OCI-LY7 (cell line): ENCODE data around the gene SOX8. TPM values are rescaled to one million over a fixed set of nuclear protein-coding genes. Genes with fewer than 3 reads are reported as not detected.

Source experiments
- BruUV-seq: library from RNA; stranded (reverse); fragments of 400-500 nt; replicated peaks from 2 replicates; lab custom pipeline; 2021; lab: Mats Ljungman, UMichigan
- CTCF ChIA-PET: fragments of 300-600 bp; sonication (Branson Sonifier 250); formaldehyde crosslinking; loops from one replicate; lab custom pipeline; 2022; ENCODE audit warnings: antibody characterized with exemption; ENCODE audit not compliant: unreplicated experiment; lab: Charles Lee
- POLR2A ChIA-PET: fragments of 300-600 bp; sonication (Branson Sonifier 250); formaldehyde crosslinking; loops from one replicate; lab custom pipeline; 2022; ENCODE audit warnings: antibody characterized with exemption; lab: Charles Lee
- DNase-seq: peaks from one replicate; pipeline ENCODE4 v3.0.0-alpha.2; 2015; ENCODE audit warnings: low spot score
- H2AFZ ChIP-seq: fragments of 200-600 bp; sonication (generic), shearing (Covaris generic); 2 replicates; pipeline ENCODE4 v1.6.1; 2014; ENCODE audit warnings: mild to moderate bottlenecking, antibody characterized with exemption, low read length, moderate library complexity
- H3K27ac ChIP-seq: fragments of 200-600 bp; sonication (generic); 2 replicates; pipeline ENCODE4 v1.5.1; 2014; ENCODE audit warnings: mixed run types, low read depth, mild to moderate bottlenecking, moderate library complexity, low read length, inconsistent platforms; ENCODE audit not compliant: poor library complexity, severe bottlenecking
- H3K36me3 ChIP-seq: fragments of 200-600 bp; sonication (generic); 2 replicates; pipeline ENCODE4 v1.6.1; 2014; ENCODE audit warnings: mild to moderate bottlenecking, antibody characterized with exemption, low read length, moderate library complexity, mixed read lengths; ENCODE audit not compliant: insufficient read depth
- H3K4me1 ChIP-seq: fragments of 200-600 bp; sonication (generic); 2 replicates; pipeline ENCODE4 v1.5.1; 2014; ENCODE audit warnings: mild to moderate bottlenecking, low read length; ENCODE audit not compliant: insufficient read depth, poor library complexity, severe bottlenecking
- H3K4me2 ChIP-seq: fragments of 200-600 bp; sonication (generic); 2 replicates; pipeline ENCODE4 v1.6.1; 2014; ENCODE audit warnings: mild to moderate bottlenecking, low read length
- H3K4me3 ChIP-seq: fragments of 200-600 bp; sonication (generic); 2 replicates; pipeline ENCODE4 v1.5.1; 2014; ENCODE audit warnings: mild to moderate bottlenecking, low read depth, low read length; ENCODE audit not compliant: poor library complexity, severe bottlenecking
- H3K79me2 ChIP-seq: fragments of 200-600 bp; sonication (generic); 2 replicates; pipeline ENCODE4 v1.6.1; 2016; ENCODE audit warnings: low read depth, mild to moderate bottlenecking, low read length, moderate library complexity, mixed read lengths; ENCODE audit not compliant: insufficient read depth
- H3K9me2 ChIP-seq: fragments of 200-600 bp; sonication (generic); 2 replicates; pipeline ENCODE4 v1.6.1; 2016; ENCODE audit warnings: mild to moderate bottlenecking, low read length, mixed read lengths; ENCODE audit not compliant: insufficient read depth
- H3K9me3 ChIP-seq: fragments of 200-600 bp; sonication (generic); 2 replicates; pipeline ENCODE4 v1.6.1; 2014; ENCODE audit warnings: mild to moderate bottlenecking, mixed run types, low read length, mixed read lengths
- H4K20me1 ChIP-seq: fragments of 200-600 bp; sonication (generic); 2 replicates; pipeline ENCODE4 v1.6.1; 2014; ENCODE audit warnings: mild to moderate bottlenecking, antibody characterized with exemption, low read length, moderate library complexity, mixed read lengths; ENCODE audit not compliant: insufficient read depth
- CTCF ChIP-seq: fragments of 200-600 bp; sonication (generic); conservative IDR thresholded peaks from 2 replicates; pipeline ENCODE4 v1.5.1; 2014; ENCODE audit warnings: mild to moderate bottlenecking, antibody characterized with exemption, low read length, moderate library complexity, mixed read lengths
- EZH2phosphoT487 ChIP-seq: fragments of 200-600 bp; sonication (generic); IDR thresholded peaks from 2 replicates; pipeline ENCODE4 v1.6.1; 2018; ENCODE audit warnings: low read depth, borderline replicate concordance, mild to moderate bottlenecking, mixed run types, antibody characterized with exemption, low read length, moderate library complexity, mixed read lengths
- intact Hi-C: fragments of 100-400 bp; cut with micrococcal nuclease; formaldehyde crosslinking; loops from one replicate; pipeline ENCODE4 v1.10.0; 2022; ENCODE audit not compliant: unreplicated experiment
- total RNA-seq, 2 experiments: library from RNA; depleted of rRNA in 1 of 2; stranded (reverse); fragments of >200 nt in 1 of 2; shearing (Covaris generic) in 1 of 2; gene quantifications; 2 replicates each; pipeline ENCODE4 v1.2.3, GENCODE V29; 2014 to 2022

SOX8 gene
- total RNA-seq, 2 experiments from 2014 or later: 0.85 to 2.4 TPM

GRCh38 chr16:1003391-1004347, 22.1 kb downstream of the SOX8 start:
- BruUV-seq: no TSS peak
- no peaks in the 10 kb centered on the region for H3K9me2 ChIP-seq
- H3K4me1 ChIP-seq: no peaks in the 10 kb centered on the region
- intact Hi-C loops: no loop called here
- no peak for DNase-seq
- H3K36me3 ChIP-seq: no peaks in the 10 kb centered on the region
- no peak overlapping the region for H2AFZ ChIP-seq
- no peaks in the 10 kb centered on the region for H3K79me2 ChIP-seq
- ChIA-PET POLR2A (no interaction called here), CTCF (no interaction called here)
- H3K27ac ChIP-seq: no peak overlapping the region
- H3K9me3 ChIP-seq: no peaks in the 10 kb centered on the region
- H3K4me2 ChIP-seq: no peak overlapping the region
- no peak overlapping the region for H3K4me3 ChIP-seq
- no peaks in the 10 kb centered on the region for H4K20me1 ChIP-seq
- TF ChIP-seq EZH2phosphoT487: no peak
- no peak for TF ChIP-seq CTCF

- H3K9me2 ChIP-seq: no peaks in the 10 kb centered on the region
- H3K4me3 ChIP-seq: no peak overlapping the region
- BruUV-seq: no TSS peak
- H3K36me3 ChIP-seq: no peaks in the 10 kb centered on the region
- H4K20me1 ChIP-seq: no peaks in the 10 kb centered on the region
- ChIA-PET CTCF (no interaction called here), POLR2A (no interaction called here)
- no peak overlapping the region for H3K27ac ChIP-seq
- H3K4me2 ChIP-seq: no peak overlapping the region
- H3K79me2 ChIP-seq: no peaks in the 10 kb centered on the region
- H3K4me1 ChIP-seq: no peaks in the 10 kb centered on the region
- H2AFZ ChIP-seq: no peak overlapping the region
- DNase-seq: no peak
- TF ChIP-seq CTCF: no peak
- TF ChIP-seq EZH2phosphoT487: no peak
- no peaks in the 10 kb centered on the region for H3K9me3 ChIP-seq
- intact Hi-C loops: no loop called here
Observed at GRCh38 chr16:1005286-1005685, 23.7 kb downstream of the SOX8 start.

- Histone ChIP-seq H3K9me3 (no peaks in the 10 kb centered on the region), H3K79me2 (no peaks in the 10 kb centered on the region), H3K27ac (no peak overlapping the region), H3K4me2 (no peak overlapping the region), H2AFZ (no peak overlapping the region), H3K4me1 (no peaks in the 10 kb centered on the region), H4K20me1 (no peaks in the 10 kb centered on the region), H3K36me3 (no peaks in the 10 kb centered on the region), H3K9me2 (no peaks in the 10 kb centered on the region), H3K4me3 (no peak overlapping the region)
- no peak for DNase-seq
- no peak for TF ChIP-seq EZH2phosphoT487
- TF ChIP-seq CTCF: no peak
- intact Hi-C loops: no loop called here
- ChIA-PET POLR2A (no interaction called here), CTCF (no interaction called here)
- no TSS peak for BruUV-seq
Observed at GRCh38 chr16:1006781-1007180, 25.2 kb downstream of the SOX8 start.
